HG02884 (cell line): Measurements from ENCODE around the gene TMEM30B.
"Not testable (repeated sequence)": the region's sequence is repeated elsewhere in the genome, so short reads cannot be mapped to it uniquely, and the experiment has no call there.

Experiments
- ATAC-seq: cut with Tn5 transposase; IDR thresholded peaks from one replicate; pipeline ENCODE4 v1.9.1; 2021; ENCODE audit warnings: mild to moderate bottlenecking, moderate library complexity; ENCODE audit not compliant: unreplicated experiment

Gene TMEM30B

GRCh38 chr14:61266891-61267740 is 14.0 kb downstream of the TMEM30B start:
- no peak for ATAC-seq

- ATAC-seq: no peak
Measured at GRCh38 chr14:61266436-61266835, 14.7 kb downstream of the TMEM30B start.

- no peak for ATAC-seq
Measured at GRCh38 chr14:61264651-61265050, 16.5 kb downstream of the TMEM30B start.

- no peak for ATAC-seq
Measured at GRCh38 chr14:61264010-61264571, 17.0 kb downstream of the TMEM30B start.

GRCh38 chr14:61262082-61262481 is 19.1 kb downstream of the TMEM30B start:
- ATAC-seq: no peak

- no peak for ATAC-seq
Measured at GRCh38 chr14:61260939-61261776, 20.0 kb downstream of the TMEM30B start.

- no peak for ATAC-seq
Measured at GRCh38 chr14:61258985-61259384, 22.2 kb downstream of the TMEM30B start.

GRCh38 chr14:61257469-61258057 is 23.6 kb downstream of the TMEM30B start:
- no peak for ATAC-seq

GRCh38 chr14:61256826-61257468 is 24.2 kb downstream of the TMEM30B start:
- ATAC-seq: no peak

GRCh38 chr14:61255968-61256367 is 25.2 kb downstream of the TMEM30B start:
- no peak for ATAC-seq

GRCh38 chr14:61254808-61255526 is 26.2 kb downstream of the TMEM30B start:
- ATAC-seq: no peak

- ATAC-seq: no peak
Measured at GRCh38 chr14:61253064-61253738, 27.9 kb downstream of the TMEM30B start.

GRCh38 chr14:61252369-61253063 is 28.6 kb downstream of the TMEM30B start:
- ATAC-seq: peak; percentile 94

- ATAC-seq: no peak
Measured at GRCh38 chr14:61250063-61250462, 31.1 kb downstream of the TMEM30B start.

GRCh38 chr14:61247935-61248334 is 33.2 kb downstream of the TMEM30B start:
- no peak for ATAC-seq

GRCh38 chr14:61246721-61247120 is 34.4 kb downstream of the TMEM30B start:
- ATAC-seq: no peak

- ATAC-seq: no peak
Measured at GRCh38 chr14:61244009-61244408, 37.1 kb downstream of the TMEM30B start.

GRCh38 chr14:61240206-61240605 is 40.9 kb downstream of the TMEM30B start:
- ATAC-seq: no peak

GRCh38 chr14:61239285-61239684 is 41.9 kb downstream of the TMEM30B start:
- ATAC-seq: not testable (repeated sequence)
